Measurements from ENCODE around the gene NHSL2. TPM values are rescaled to one million over a fixed set of nuclear protein-coding genes. Genes with fewer than 3 reads are reported as not detected.

The NHSL2 gene
- total RNA-seq, 4 donors from 2014 or later: 1.5 to 2.7 (median 2.1) TPM

DNA sequence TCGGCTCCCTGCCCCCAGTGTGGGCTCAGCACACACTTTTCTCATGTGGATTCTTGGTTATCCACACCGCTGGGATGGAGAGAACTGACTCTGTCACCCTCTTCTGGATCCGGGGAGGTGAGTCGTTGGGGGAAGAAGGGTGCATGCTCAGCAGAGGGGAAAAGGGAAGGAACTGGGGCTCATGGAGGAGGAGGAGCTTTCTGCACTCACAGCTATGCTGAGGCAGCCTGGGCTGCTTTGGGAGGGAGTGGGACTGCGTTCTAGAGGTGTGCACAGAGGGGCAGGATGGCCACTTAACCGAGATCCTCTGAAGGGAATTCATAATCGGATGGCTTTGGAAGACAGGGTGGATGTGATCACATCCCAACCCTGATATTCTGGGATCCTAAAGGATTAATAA is 169.5 kb downstream of the NHSL2 start:
- H3K4me3 ChIP-seq: peak overlapping the region in 3 of 4 donors; percentile 21 to 33 (median 28)
- no peaks in the 10 kb centered on the region for H3K9me3 ChIP-seq
- H3K36me3 ChIP-seq: no peaks in the 10 kb centered on the region
- H3K27ac ChIP-seq: peak overlapping the region in 3 of 4 donors; percentile 29 to 49 (median 47)
- H3K4me1 ChIP-seq: no peaks in the 10 kb centered on the region
- intact Hi-C loops (cut with DNase I; ENCODE audit: low total_unique reads): no loop called here
- ATAC-seq: no peak
- in situ Hi-C loops (cut with MboI; ENCODE audit: low sequenced_read_pairs in 4 of 4): no loop called here
- TF ChIP-seq POLR2A (IDR thresholded peaks at IDR 0.05): no peak
- TF ChIP-seq, protein P1, sequence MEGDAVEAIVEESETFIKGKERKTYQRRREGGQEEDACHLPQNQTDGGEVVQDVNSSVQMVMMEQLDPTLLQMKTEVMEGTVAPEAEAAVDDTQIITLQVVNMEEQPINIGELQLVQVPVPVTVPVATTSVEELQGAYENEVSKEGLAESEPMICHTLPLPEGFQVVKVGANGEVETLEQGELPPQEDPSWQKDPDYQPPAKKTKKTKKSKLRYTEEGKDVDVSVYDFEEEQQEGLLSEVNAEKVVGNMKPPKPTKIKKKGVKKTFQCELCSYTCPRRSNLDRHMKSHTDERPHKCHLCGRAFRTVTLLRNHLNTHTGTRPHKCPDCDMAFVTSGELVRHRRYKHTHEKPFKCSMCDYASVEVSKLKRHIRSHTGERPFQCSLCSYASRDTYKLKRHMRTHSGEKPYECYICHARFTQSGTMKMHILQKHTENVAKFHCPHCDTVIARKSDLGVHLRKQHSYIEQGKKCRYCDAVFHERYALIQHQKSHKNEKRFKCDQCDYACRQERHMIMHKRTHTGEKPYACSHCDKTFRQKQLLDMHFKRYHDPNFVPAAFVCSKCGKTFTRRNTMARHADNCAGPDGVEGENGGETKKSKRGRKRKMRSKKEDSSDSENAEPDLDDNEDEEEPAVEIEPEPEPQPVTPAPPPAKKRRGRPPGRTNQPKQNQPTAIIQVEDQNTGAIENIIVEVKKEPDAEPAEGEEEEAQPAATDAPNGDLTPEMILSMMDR (IDR thresholded peaks at IDR 0.05 in 4 of 5, conservative IDR thresholded peaks at IDR 0.05 in 1 of 5): no peak
- no peaks in the 10 kb centered on the region for H3K27me3 ChIP-seq
- no peak for DNase-seq

DNA sequence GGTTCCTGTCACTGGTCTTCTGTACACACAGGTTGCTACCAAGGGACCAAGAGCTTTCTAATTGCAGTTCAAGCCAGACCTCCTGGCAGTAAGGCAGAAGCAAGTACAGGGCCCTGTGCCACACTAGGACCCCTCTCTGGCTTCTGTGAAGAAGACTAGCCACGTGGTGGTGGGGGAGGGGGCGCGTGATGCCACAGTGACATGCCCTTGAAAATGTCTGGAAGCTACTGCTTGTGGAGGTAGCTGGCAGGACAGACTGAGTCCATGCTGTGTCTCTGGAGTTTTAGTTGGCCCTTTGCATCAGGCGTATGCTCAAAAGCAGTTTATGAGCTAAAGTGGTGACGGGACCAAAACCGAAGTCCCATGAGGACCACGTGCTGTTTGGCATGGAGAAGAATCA is 170.2 kb downstream of the NHSL2 start:
- Histone ChIP-seq H3K27ac (no peak overlapping the region), H3K4me1 (no peaks in the 10 kb centered on the region)
- intact Hi-C loops (cut with DNase I; ENCODE audit: low total_unique reads): no loop called here

DNA sequence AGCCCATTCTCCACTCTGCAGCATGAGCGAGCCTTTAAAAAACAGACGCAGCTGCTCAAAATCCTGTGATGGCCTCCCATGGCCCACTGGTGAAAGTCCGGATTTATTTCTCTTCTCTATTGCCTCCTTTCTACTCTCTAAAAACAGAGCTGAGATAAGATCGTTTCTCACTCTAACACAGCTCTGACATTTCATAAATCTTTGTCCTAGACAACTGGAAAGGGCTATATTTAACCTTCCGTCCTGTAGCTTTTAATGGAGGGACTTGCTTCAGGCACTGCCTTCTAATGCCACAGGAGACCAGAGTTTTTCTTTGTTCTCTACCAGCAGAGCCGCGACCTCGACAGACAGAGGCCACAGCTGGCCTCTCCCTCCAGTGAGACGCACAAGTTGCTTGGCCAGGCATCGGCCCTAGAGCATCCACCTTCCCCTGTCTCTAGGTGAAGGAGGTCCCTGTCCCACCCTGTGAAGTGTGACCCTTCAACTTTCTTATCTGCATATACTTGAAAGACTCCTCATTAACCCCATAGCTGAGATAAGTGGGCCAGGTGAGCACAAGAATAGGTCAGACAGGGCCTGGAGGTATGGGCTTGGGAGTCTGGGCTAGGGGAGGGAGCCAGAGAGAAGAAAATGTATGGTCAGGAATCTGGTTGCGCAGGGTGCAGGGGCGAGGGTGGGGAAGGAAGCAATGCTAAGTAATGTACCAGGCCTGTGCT is 171.1 kb downstream of the NHSL2 start:
- peak overlapping the region in 1 of 4 donors; percentile 5 for H3K4me3 ChIP-seq
- H3K4me1 ChIP-seq: no peaks in the 10 kb centered on the region
- DNase-seq (no peak), ATAC-seq (no peak)
- H3K27me3 ChIP-seq: no peaks in the 10 kb centered on the region
- H3K9me3 ChIP-seq: no peaks in the 10 kb centered on the region
- H3K27ac ChIP-seq: peak overlapping the region in 3 of 4 donors; percentile 7 to 26 (median 22)
- in situ Hi-C loops (cut with MboI; ENCODE audit: low sequenced_read_pairs in 4 of 4) (no loop called here), intact Hi-C loops (cut with DNase I; ENCODE audit: low total_unique reads) (no loop called here)
- TF ChIP-seq, protein P1 (IDR thresholded peaks at IDR 0.05 in 4 of 5, conservative IDR thresholded peaks at IDR 0.05 in 1 of 5): no peak
- no peak for TF ChIP-seq POLR2A (IDR thresholded peaks at IDR 0.05)
- H3K36me3 ChIP-seq: no peaks in the 10 kb centered on the region

More for the DNA sequence above, 170.2 kb downstream of the NHSL2 start:
- peak overlapping the region in 1 of 4 donors; percentile 33 for H3K4me3 ChIP-seq
- no peak for ATAC-seq
- no peaks in the 10 kb centered on the region for H3K9me3 ChIP-seq
- DNase-seq: no peak
- TF ChIP-seq, protein P1 (IDR thresholded peaks at IDR 0.05 in 4 of 5, conservative IDR thresholded peaks at IDR 0.05 in 1 of 5): no peak
- no peaks in the 10 kb centered on the region for H3K36me3 ChIP-seq
- in situ Hi-C loops (cut with MboI; ENCODE audit: low sequenced_read_pairs in 4 of 4): no loop called here
- H3K27me3 ChIP-seq: no peaks in the 10 kb centered on the region

DNA sequence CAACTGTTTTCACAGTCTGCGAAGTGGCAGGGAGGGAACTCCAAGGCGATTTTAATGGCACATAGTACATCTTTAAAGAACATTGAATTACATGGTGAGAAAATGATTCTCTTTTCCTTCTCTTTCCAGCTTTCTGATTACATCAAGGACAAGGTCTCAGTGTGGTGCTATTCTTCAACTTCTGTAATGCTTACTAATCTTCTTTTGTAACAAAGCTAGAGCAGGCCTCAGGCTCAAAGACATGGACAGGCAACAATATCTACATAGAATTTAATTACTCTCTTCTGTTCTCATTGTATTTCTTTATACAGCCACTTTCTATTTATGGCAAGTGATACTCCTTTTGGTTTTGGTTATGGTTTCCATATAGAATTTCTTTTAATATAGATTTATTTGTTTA is 172.6 kb downstream of the NHSL2 start:
- Histone ChIP-seq H3K9me3 (no peaks in the 10 kb centered on the region), H3K36me3 (no peaks in the 10 kb centered on the region), H3K27me3 (no peaks in the 10 kb centered on the region), H3K27ac (no peak overlapping the region), H3K4me3 (no peak overlapping the region), H3K4me1 (no peaks in the 10 kb centered on the region)
- in situ Hi-C loops (cut with MboI; ENCODE audit: low sequenced_read_pairs in 4 of 4) (no loop called here), intact Hi-C loops (cut with DNase I; ENCODE audit: low total_unique reads) (no loop called here)
- TF ChIP-seq, protein P1 (IDR thresholded peaks at IDR 0.05 in 4 of 5, conservative IDR thresholded peaks at IDR 0.05 in 1 of 5): no peak
- no peak for TF ChIP-seq POLR2A (IDR thresholded peaks at IDR 0.05)
- DNase-seq: no peak
- ATAC-seq: no peak
